Measurements from ENCODE around the gene ZNF558.
"Not testable (repeated sequence)": the region's sequence is repeated elsewhere in the genome, so short reads cannot be mapped to it uniquely, and the experiment has no call there.

ZNF558 gene

GRCh38 chr19:8811315-8812172, 20.6 kb downstream of the ZNF558 start:
- no peak for DNase-seq (ENCODE audit: low read depth in 2 of 2, low spot score in 1 of 2)

- no peak for DNase-seq (ENCODE audit: low read depth in 2 of 2, low spot score in 1 of 2)
Observed at GRCh38 chr19:8806661-8807060, 25.4 kb downstream of the ZNF558 start.

- no peak for DNase-seq (ENCODE audit: low read depth in 2 of 2, low spot score in 1 of 2)
Observed at GRCh38 chr19:8794823-8795222, 37.3 kb downstream of the ZNF558 start.

GRCh38 chr19:8773587-8773986, 58.5 kb downstream of the ZNF558 start:
- DNase-seq (ENCODE audit: low read depth in 2 of 2, low spot score in 1 of 2): not testable (repeated sequence)

GRCh38 chr19:8769265-8769664, 62.8 kb downstream of the ZNF558 start:
- DNase-seq (ENCODE audit: low read depth in 2 of 2, low spot score in 1 of 2): not testable (repeated sequence)

GRCh38 chr19:8767257-8767656, 64.8 kb downstream of the ZNF558 start:
- DNase-seq (ENCODE audit: low read depth in 2 of 2, low spot score in 1 of 2): not testable (repeated sequence)

Data from stimulated activated CD8-positive, alpha-beta memory T cell treated with anti-CD3 and anti-CD28 coated beads, Interleukin-4, amount 100 ng/mL, for 1 hour (primary cell).